HG03025 (cell line): ENCODE results near the gene MEGF11.

Experiments
- ATAC-seq: cut with Tn5 transposase; IDR thresholded peaks from one replicate; pipeline ENCODE4 v1.9.1; 2021; ENCODE audit warnings: mild to moderate bottlenecking, moderate library complexity; ENCODE audit not compliant: unreplicated experiment, low FRiP score

MEGF11 gene

GRCh38 chr15:66241087-66241907 lies 12.3 kb downstream of the MEGF11 start:
- ATAC-seq = no peak

DNA sequence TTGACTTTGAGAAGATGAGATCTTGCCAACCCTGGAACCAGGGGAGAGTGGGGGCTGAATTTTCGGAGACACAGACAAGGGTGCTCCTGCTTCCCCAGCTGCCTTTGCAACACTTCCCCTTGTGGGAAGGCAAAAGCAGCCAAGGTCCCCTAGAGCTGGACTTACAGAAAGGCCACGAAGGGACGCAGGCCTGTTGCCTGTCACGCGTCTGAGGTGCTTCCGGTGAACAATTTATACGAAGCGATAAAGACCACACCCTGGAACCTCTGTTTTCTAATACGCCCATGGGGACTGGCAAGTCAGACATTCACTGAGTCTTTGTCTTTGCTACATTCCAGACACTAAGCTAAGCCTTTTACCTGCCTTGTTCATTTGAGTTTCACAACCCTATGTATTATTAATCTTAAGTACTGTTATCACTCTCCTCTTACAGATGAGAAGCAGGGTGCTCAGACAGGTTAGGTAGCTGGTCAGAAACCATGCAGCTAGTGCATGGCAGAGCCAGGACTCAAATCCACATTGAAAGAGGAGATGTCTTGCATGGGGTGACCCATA lies 13.2 kb downstream of the MEGF11 start:
- no peak for ATAC-seq

DNA sequence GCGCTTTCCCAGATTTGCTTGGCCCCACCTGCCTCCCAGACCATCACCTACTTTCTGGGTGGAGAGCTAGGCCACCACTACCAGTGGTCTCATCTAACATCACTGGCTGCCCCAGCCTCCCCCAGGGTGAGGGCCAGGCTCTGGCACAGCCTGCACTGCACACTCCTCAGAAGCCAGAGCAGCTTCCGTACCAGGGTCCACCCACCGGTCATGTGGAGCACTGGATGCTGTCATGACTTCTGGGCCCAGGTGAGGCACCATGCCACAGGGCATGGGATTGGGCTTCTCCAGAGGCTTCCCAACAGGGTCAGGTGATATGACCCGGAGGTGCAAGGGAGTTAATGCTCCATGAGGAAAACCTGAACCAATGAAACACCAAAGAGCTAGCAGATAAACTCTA lies 14.0 kb downstream of the MEGF11 start:
- ATAC-seq = no peak

- ATAC-seq = no peak
These were observed 15.2 kb downstream of the MEGF11 start for GRCh38 chr15:66238318-66238717.

DNA sequence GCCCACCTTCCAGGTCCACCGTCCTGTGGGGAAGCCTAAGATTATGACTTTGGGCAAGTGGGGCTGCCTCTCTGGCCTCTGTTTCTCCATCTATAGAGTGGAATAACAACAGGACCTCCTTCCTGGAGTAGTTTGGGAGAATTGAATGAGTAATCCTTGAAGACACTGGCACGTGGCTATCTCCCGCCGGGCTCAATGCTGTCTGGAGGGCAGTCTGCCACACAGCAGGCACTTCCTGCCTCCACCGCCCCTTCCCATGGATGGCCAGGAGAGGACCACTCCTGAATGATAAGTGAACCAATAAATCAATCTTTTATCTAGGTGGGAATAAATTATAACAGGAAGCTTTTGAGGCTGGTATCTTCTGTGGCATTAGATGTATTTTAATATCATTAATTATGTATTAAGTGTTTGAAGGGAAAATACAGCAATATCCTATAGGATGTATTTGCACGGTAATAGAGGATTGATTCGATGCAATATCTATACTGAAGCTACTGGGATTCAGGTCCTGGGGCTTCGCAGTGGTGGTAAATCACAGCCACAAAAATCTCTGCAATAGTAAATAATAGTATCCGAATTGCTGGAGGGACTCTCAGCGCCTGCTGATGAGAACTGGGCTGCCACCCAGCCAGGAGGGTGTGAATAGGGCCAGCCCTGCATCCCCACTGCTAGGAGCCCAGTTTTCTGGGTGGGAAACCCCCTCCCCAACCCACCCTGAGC lies 15.9 kb downstream of the MEGF11 start:
- ATAC-seq = no peak

DNA sequence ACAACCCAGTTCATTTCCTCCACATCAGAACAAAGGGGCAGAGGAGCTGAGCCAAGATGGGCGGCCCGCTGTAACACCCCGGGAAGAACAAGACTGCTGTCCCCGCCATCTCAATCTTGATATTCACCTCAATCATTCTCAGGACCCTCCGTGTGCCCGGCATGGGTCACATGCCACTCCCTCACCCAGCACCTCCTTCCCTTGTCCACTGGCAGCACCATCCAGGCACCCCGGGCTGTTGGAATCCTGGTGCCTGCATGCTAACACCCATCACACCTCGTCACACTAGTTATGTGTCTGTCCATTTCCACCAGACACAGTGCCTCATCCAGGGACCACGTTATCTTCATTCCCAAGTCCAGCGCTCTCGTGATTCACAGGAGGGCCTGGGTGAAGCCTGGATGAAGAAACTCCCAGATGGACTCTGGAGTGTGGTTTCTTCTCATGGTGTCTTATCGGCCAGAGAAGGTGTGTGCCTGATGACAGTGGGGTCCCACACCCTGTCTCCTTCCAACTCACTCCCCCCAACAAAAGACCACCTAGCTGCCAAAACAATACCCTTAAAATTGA lies 16.7 kb downstream of the MEGF11 start:
- no peak for ATAC-seq

GRCh38 chr15:66235866-66236265 lies 17.7 kb downstream of the MEGF11 start:
- no peak for ATAC-seq

- no peak for ATAC-seq
These were observed 18.8 kb downstream of the MEGF11 start for GRCh38 chr15:66234798-66235197.

- no peak for ATAC-seq
These were observed 19.8 kb downstream of the MEGF11 start for GRCh38 chr15:66233487-66234415.

- ATAC-seq = no peak
These were observed 21.3 kb downstream of the MEGF11 start for GRCh38 chr15:66232267-66232625.

GRCh38 chr15:66231394-66232266 lies 21.9 kb downstream of the MEGF11 start:
- no peak for ATAC-seq

DNA sequence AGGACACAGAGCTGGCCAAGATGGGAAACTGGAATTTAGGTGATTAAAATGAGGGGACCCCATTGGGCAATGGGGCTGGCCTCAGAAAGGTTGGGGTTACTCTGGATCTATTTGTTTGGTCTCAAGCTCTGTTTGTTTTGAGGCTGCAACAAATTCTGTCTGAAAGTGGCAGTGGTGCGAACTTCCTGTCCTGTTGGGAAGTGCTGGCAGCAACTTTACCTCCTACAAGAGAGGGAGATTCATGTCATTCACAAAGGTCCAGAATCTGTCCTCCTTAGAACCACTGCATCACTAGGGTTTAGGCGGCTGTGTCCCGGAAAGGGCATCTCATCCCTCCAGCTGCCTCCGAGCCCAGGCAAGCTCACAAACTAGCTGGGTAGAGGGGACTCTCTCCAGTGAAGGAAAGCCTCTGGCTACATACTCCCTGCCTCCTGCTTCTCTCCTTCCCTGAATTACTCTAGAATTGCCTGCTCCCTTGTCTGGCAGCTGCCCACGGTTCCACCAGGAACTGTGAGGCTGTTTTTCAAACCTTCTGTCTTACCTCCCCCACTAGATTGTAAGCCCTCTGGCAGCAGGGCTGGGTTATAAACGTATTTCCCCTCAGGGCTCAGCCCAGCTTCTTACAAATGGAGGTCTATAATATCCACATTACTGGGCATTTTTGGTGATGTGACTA lies 23.6 kb downstream of the MEGF11 start:
- ATAC-seq = no peak

DNA sequence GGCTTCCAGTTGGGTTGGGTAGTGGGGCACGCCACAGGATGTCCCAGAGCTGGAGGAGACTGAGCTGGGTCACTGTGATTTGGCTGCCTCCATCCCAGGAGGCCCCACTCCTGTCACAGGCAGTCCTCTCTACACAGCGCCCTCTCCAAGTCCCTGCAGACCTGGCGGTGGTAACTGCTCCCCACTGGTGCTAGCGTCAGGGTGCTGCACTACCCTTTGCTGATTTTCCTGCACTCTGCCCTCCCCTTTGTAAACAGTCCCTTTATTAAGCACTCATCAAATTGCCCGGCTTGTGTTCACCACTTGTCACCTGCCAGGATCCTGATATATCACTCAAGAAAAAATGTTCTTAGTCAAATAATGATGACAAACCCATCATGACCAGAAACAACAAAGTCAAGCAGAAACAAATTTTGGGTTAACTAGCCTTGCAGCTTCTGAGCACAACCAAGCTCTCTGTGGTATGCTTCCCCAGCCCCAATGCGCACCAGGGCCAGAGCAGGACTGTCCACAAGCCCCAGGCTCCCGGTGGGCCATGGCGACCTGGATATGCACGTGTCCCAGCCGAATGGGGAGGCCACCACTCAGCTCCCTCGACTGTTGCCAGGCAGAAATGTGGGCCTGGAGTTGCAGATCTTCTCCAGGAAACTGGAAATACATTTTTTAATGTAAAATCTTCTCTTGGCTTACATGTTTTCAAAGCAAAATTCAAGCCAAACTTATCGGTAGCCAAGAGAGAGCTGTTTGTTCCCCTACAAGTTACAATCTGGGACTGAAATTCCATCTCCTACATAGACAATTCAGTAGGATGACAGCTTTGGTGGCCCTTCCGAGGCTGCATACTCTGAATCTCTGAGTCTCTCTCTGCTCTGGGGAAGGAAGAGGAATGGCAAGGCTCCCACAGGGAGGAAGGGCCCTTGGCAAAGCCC lies 24.5 kb downstream of the MEGF11 start:
- no peak for ATAC-seq

DNA sequence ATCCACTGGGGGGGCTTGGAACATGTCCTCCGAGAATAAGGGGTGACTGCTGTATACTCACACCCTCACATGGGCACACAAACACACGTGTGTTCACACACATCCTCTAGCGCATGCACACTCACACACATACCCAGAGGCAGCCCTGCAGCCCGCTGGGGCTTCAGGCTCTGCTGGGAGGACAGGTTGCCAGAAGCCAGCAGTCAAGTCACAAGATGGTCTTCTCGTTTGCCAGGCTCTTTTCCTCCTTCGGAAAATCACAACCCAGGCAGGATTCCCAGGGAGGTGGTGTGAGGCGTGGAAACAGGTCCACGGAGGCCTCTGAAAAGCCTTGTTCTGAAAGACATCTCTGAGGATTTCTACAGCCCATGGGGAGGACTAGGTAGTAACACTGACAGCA lies 26.8 kb downstream of the MEGF11 start:
- no peak for ATAC-seq

- ATAC-seq = no peak
These were observed 27.8 kb downstream of the MEGF11 start for GRCh38 chr15:66225656-66226274.

- no peak for ATAC-seq
These were observed 28.6 kb downstream of the MEGF11 start for GRCh38 chr15:66224946-66225345.
